ENCODE measurements around the gene TCF25.

DNA sequence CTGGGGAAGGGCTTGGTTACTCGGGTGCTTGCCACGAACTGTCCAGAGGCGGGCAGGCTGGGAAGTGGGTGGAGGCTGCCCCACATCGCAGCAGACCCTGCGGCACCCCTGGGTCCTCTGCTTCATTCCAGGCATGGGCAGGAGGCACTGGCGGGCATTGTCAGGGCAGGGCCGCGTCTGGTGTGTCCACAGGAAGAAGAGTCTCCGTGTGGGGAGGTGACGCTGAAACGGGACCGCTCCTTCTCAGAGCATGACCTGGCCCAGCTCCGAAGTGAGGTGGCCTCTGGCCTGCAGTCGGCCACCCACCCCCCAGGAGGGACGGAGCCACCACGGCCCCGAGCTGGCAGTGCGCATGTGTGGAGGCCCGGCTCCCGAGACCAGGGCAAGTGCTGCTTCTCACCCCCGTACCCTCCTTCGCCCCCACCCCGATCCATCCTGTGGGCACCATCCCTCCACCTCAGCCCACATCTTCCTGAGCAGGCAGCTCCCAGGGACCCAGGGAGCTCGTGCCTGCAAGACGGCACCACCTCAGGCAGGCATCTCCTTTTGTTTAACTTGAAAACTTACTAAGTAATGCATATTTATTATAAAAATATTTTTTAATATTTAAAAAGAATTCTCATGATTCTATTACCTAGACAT, 14.3 kb upstream of the TCF25 start:
- TF ChIP-seq, protein P1, sequence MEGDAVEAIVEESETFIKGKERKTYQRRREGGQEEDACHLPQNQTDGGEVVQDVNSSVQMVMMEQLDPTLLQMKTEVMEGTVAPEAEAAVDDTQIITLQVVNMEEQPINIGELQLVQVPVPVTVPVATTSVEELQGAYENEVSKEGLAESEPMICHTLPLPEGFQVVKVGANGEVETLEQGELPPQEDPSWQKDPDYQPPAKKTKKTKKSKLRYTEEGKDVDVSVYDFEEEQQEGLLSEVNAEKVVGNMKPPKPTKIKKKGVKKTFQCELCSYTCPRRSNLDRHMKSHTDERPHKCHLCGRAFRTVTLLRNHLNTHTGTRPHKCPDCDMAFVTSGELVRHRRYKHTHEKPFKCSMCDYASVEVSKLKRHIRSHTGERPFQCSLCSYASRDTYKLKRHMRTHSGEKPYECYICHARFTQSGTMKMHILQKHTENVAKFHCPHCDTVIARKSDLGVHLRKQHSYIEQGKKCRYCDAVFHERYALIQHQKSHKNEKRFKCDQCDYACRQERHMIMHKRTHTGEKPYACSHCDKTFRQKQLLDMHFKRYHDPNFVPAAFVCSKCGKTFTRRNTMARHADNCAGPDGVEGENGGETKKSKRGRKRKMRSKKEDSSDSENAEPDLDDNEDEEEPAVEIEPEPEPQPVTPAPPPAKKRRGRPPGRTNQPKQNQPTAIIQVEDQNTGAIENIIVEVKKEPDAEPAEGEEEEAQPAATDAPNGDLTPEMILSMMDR (IDR thresholded peaks at IDR 0.05), result no peak
- no peak for TF ChIP-seq POLR2AphosphoS5 (IDR thresholded peaks at IDR 0.05)
